SK-N-SH (cell line): Measurements from ENCODE around the gene AGMO. TPM values are rescaled to one million over a fixed set of nuclear protein-coding genes. Genes with fewer than 3 reads are reported as not detected.
A peak's percentile ranks its signal among the peaks of the same experiment; 100 is the strongest.

Experiments used
- CTCF ChIA-PET: fragments of 300-600, 350-600 bp; formaldehyde crosslinking; extraction: SDS; loops from one replicate; lab custom pipeline; 2021; lab: Yijun Ruan, JAX
- POLR2A ChIA-PET: fragments of 350-600 bp; sonication (Branson Sonifier 250); formaldehyde crosslinking; extraction: SDS; loops from one replicate; lab custom pipeline; 2020; ENCODE audit warnings: antibody characterized with exemption, inconsistent platforms; lab: Yijun Ruan, JAX
- DNase-seq: peaks from one replicate; pipeline ENCODE4 v3.0.0; 2012
- H2AFZ ChIP-seq: fragments of 200-600 bp; sonication (generic); 2 replicates; pipeline ENCODE4 v1.8.1; 2016; ENCODE audit warnings: antibody characterized with exemption, mild to moderate bottlenecking, low read depth
- H3F3A ChIP-seq: fragments of 200-600 bp; sonication (generic); replicated peaks from 2 replicates; pipeline ENCODE3; 2016; ENCODE audit warnings: antibody characterized with exemption, mild to moderate bottlenecking; ENCODE audit not compliant: insufficient read depth
- H3K27ac ChIP-seq, 2 experiments: fragments of 200-500 bp in 1 of 2; fragments of 200-600 bp in 1 of 2; sonication (Bioruptor generic) in 1 of 2; sonication (generic), shearing (Covaris generic) in 1 of 2; 2 replicates each; pipeline versions ENCODE4 v1.5.1 to v1.6.1; 2014 to 2016; ENCODE audit warnings: low read depth in 2 of 2, inconsistent platforms in 1 of 2, low read length in 1 of 2, mild to moderate bottlenecking in 1 of 2, mixed read lengths in 1 of 2
- H3K27me3 ChIP-seq: fragments of 200-600 bp; sonication (generic), shearing (Covaris generic); 2 replicates; pipeline ENCODE4 v1.6.1; 2016; ENCODE audit warnings: mixed run types; ENCODE audit not compliant: insufficient read depth
- H3K36me3 ChIP-seq, 2 experiments: fragments of 200-500 bp in 1 of 2; fragments of 200-600 bp in 1 of 2; sonication (Bioruptor generic) in 1 of 2; sonication (generic) in 1 of 2; replicated peaks in 1 of 2; 2 replicates each; pipeline versions ENCODE3 to v1.5.1; 2014 to 2016; ENCODE audit warnings: low read length in 1 of 2, mild to moderate bottlenecking in 1 of 2; ENCODE audit not compliant: insufficient read depth in 2 of 2, control insufficient read depth in 1 of 2
- H3K4me1 ChIP-seq, 2 experiments: fragments of 200-500 bp in 1 of 2; fragments of 200-600 bp in 1 of 2; sonication (Bioruptor generic) in 1 of 2; sonication (generic), shearing (Covaris generic) in 1 of 2; 2 replicates each; pipeline versions ENCODE4 v1.5.1 to v1.6.1; 2014 to 2016; ENCODE audit warnings: low read depth in 1 of 2, low read length in 1 of 2, mixed run types in 1 of 2; ENCODE audit not compliant: insufficient read depth in 2 of 2, control insufficient read depth in 1 of 2
- H3K4me2 ChIP-seq: fragments of 200-600 bp; sonication (generic), shearing (Covaris generic); 2 replicates; pipeline ENCODE4 v1.6.1; 2017; ENCODE audit warnings: mixed run types
- H3K4me3 ChIP-seq, 2 experiments: fragments of 200-500 bp in 1 of 2; fragments of 200-600 bp in 1 of 2; sonication (Bioruptor generic) in 1 of 2; sonication (generic), shearing (Covaris generic) in 1 of 2; 2 replicates each; pipeline versions ENCODE4 v1.5.1 to v1.8.1; 2014 to 2016; ENCODE audit warnings: low read depth in 2 of 2, inconsistent platforms in 1 of 2, low read length in 1 of 2, mild to moderate bottlenecking in 1 of 2, mixed read lengths in 1 of 2, moderate library complexity in 1 of 2
- H3K79me2 ChIP-seq: fragments of 200-600 bp; sonication (generic); 2 replicates; pipeline ENCODE4 v1.8.1; 2017; ENCODE audit warnings: mild to moderate bottlenecking; ENCODE audit not compliant: insufficient read depth
- H3K9ac ChIP-seq: fragments of 200-600 bp; sonication (generic); 2 replicates; pipeline ENCODE4 v1.6.1; 2017; ENCODE audit warnings: mixed run types
- H3K9me2 ChIP-seq: fragments of 200-600 bp; sonication (generic); 2 replicates; pipeline ENCODE4 v1.6.1; 2017; ENCODE audit warnings: mixed run types
- H3K9me3 ChIP-seq: fragments of 200-600 bp; sonication (generic); 2 replicates; pipeline ENCODE4 v1.6.1; 2017; ENCODE audit warnings: mixed run types, mild to moderate bottlenecking, moderate library complexity
- H4K20me1 ChIP-seq: fragments of 200-600 bp; sonication (generic); 2 replicates; pipeline ENCODE4 v1.6.1; 2017; ENCODE audit warnings: mild to moderate bottlenecking, mixed run types; ENCODE audit not compliant: insufficient read depth
- CTCF ChIP-seq: fragments of 200-600 bp; sonication (generic); IDR thresholded peaks from 2 replicates; pipeline ENCODE4 v1.6.1; 2017; ENCODE audit warnings: antibody characterized with exemption, mild to moderate bottlenecking, moderate library complexity
- EP300 ChIP-seq, 2 experiments: IDR thresholded peaks; 2 replicates each; pipeline versions ENCODE4 v1.4.0 to v1.6.1; 2012; ENCODE audit warnings: borderline replicate concordance in 1 of 2, low read depth in 1 of 2, low read length in 1 of 2
- FOXJ3 ChIP-seq: sonication (generic); formaldehyde crosslinking; IDR thresholded peaks from 2 replicates; pipeline ENCODE4 v1.5.1; 2020; ENCODE audit warnings: mild to moderate bottlenecking, missing genetic modification reagents
- FOXM1 ChIP-seq: IDR thresholded peaks from 2 replicates; pipeline ENCODE4 v1.4.0; 2012; ENCODE audit warnings: low read depth, mild to moderate bottlenecking
- GABPA ChIP-seq: IDR thresholded peaks from 2 replicates; pipeline ENCODE4 v1.4.0; 2012; ENCODE audit warnings: low read depth, mild to moderate bottlenecking
- JUND ChIP-seq: IDR thresholded peaks from 2 replicates; pipeline ENCODE4 v1.4.0; 2012
- MAX ChIP-seq: IDR thresholded peaks from 2 replicates; pipeline ENCODE4 v1.4.0; 2012; ENCODE audit warnings: low read depth
- MEF2A ChIP-seq: IDR thresholded peaks from 2 replicates; pipeline ENCODE4 v1.4.0; 2012; ENCODE audit warnings: low read depth, borderline replicate concordance
- MXI1 ChIP-seq: IDR thresholded peaks from 2 replicates; pipeline ENCODE4 v1.6.1; 2012; ENCODE audit warnings: mild to moderate bottlenecking, low read depth, low read length, improper control_type of control experiment
- NFIC ChIP-seq: IDR thresholded peaks from 2 replicates; pipeline ENCODE4 v1.4.0; 2012; ENCODE audit warnings: borderline replicate concordance
- PBX3 ChIP-seq: IDR thresholded peaks from 2 replicates; pipeline ENCODE4; 2012
- RCOR1 ChIP-seq: fragments of 150-350 bp; IDR thresholded peaks from 2 replicates; pipeline ENCODE4 v1.6.1; 2017; ENCODE audit warnings: antibody characterized with exemption, low read length
- RFX5 ChIP-seq: IDR thresholded peaks from 2 replicates; pipeline ENCODE4 v1.6.1; 2012; ENCODE audit warnings: mild to moderate bottlenecking, improper control_type of control experiment, low read length
- RXRA ChIP-seq: IDR thresholded peaks from 2 replicates; pipeline ENCODE4 v1.4.0; 2012; ENCODE audit warnings: low read depth, mild to moderate bottlenecking, borderline replicate concordance
- SMC3 ChIP-seq: IDR thresholded peaks from 2 replicates; pipeline ENCODE4 v1.6.1; 2012; ENCODE audit warnings: low read depth, low read length, improper control_type of control experiment
- TCF12 ChIP-seq: IDR thresholded peaks from 2 replicates; pipeline ENCODE4 v1.4.0; 2012
- TEAD4 ChIP-seq: IDR thresholded peaks from 2 replicates; pipeline ENCODE4 v1.4.0; 2012; ENCODE audit warnings: mild to moderate bottlenecking, borderline replicate concordance; ENCODE audit not compliant: insufficient read depth
- USF1 ChIP-seq: IDR thresholded peaks from 2 replicates; pipeline ENCODE4 v1.4.0; 2012; ENCODE audit warnings: low read depth, borderline replicate concordance
- USF2 ChIP-seq: fragments of 150-350 bp; IDR thresholded peaks from 2 replicates; pipeline ENCODE4 v1.6.1; 2017; ENCODE audit warnings: antibody characterized with exemption, low read length, low read depth, borderline replicate concordance
- YY1 ChIP-seq: IDR thresholded peaks from 2 replicates; pipeline ENCODE4 v1.4.0; 2012; ENCODE audit warnings: low read depth, mild to moderate bottlenecking
- WGBS: methylation state at CpG from one replicate; pipeline ENCODE4 v1.1.6; 2017; ENCODE audit warnings: low lambda C conversion rate; 5-methylcytosine and 5-hydroxymethylcytosine counted together
- polyA plus RNA-seq, 3 experiments: library from polyadenylated mRNA; depleted of rRNA; stranded (reverse); fragments of >200 nt; gene quantifications; 2 replicates each; pipeline ENCODE4 v1.2.3, GENCODE V29; 2012

The AGMO gene
- polyA plus RNA-seq, 1 of the 3 experiments (the other 2 are of a cell fraction): 0.05 TPM

GRCh38 chr7:15197042-15197977 is 364.5 kb downstream of the AGMO start:
- WGBS: 16% methylated on average over 7 of the region's 7 CpGs
- Histone ChIP-seq H3K4me3 (no peak overlapping the region), H3K9me3 (no peaks in the 10 kb centered on the region), H3K4me1 (peaks cover 11 to 17% of the 10 kb centered on the region in 2 experiments; a peak in 3 of 4 replicates), H4K20me1 (no peaks in the 10 kb centered on the region), H3K9ac (peak overlapping the region; percentile 20; the same call in 1 of the 2 replicates), H2AFZ (peak overlapping the region; percentile 4), H3F3A (peaks cover 31% of the 10 kb centered on the region), H3K36me3 (no peaks in the 10 kb centered on the region), H3K27me3 (no peaks in the 10 kb centered on the region)
- POLR2A ChIA-PET: no interaction called here
- peak; percentile 14 for DNase-seq
- CTCF ChIA-PET: interaction anchor here (0.7 to 3.9 kb wide), 7 partner anchors 9 to 524 kb away, joined by 3 to 31 read pairs (median 5); no protein-coding TSS in a partner anchor
- TF ChIP-seq PBX3: peak; percentile 64
- no peak for TF ChIP-seq CTCF
- TF ChIP-seq RCOR1: no peak
- peak; percentile 72 for TF ChIP-seq TCF12
- peak; percentile 42; the same call in 1 of the 2 replicates for TF ChIP-seq JUND
- peak in 1 of 2 experiments; percentile 74; a peak in 3 of 4 replicates for TF ChIP-seq EP300 (IDR thresholded peaks at IDR 0.05; ENCODE audit: borderline replicate concordance in 1 of 2, low read depth in 1 of 2, low read length in 1 of 2)
- no peak for TF ChIP-seq YY1
- TF ChIP-seq MXI1: no peak
- peak; percentile 52; the same call in 1 of the 2 replicates for TF ChIP-seq FOXM1
- no peak for TF ChIP-seq GABPA
- no peak for TF ChIP-seq RFX5
- TF ChIP-seq FOXJ3 (CRISPR knock-in tag): no peak
- TF ChIP-seq MEF2A: no peak
- TF ChIP-seq NFIC: peak; percentile 39; the same call in 1 of the 2 replicates
- TF ChIP-seq MAX: no peak
- TF ChIP-seq SMC3: no peak
- TF ChIP-seq USF1: no peak
- TF ChIP-seq RXRA: no peak
- TF ChIP-seq USF2: no peak
- peak; percentile 61; the same call in 1 of the 2 replicates for TF ChIP-seq TEAD4
- TF ChIP-seq, all 33 proteins: peak for 7
- Histone ChIP-seq H3K9me2 (no peaks in the 10 kb centered on the region), H3K4me2 (peak overlapping the region; percentile 69), H3K79me2 (no peaks in the 10 kb centered on the region), H3K27ac (peak overlapping the region; percentile 71 to 96; a peak in 3 of 4 replicates)
